Measurements from ENCODE around the gene GRPR. TPM values are rescaled to one million over a fixed set of nuclear protein-coding genes. Genes with fewer than 3 reads are reported as not detected.

GRPR gene
- total RNA-seq, 4 donors from 2014 or later, result 0.63 TPM; not detected in 3

DNA sequence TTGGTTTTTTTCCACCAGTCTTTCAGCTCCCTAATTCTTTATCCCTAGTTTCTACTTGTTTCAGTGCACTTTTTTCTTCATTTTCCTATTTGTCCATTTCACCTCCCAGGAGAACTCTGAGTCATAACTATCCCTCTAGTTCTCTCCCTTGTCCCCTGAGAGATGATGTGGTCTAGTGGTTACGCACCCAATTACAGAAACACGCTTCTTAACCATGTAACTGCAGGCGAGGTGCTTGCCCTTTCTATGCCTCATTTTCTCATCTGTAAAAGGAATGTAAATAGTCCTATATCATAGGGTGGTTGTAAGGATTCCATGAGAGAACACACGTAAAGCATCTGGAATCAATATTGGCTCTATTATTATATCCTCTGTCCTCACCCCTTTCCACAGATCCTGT, 8.8 kb upstream of the GRPR start:
- TF ChIP-seq, protein P1, sequence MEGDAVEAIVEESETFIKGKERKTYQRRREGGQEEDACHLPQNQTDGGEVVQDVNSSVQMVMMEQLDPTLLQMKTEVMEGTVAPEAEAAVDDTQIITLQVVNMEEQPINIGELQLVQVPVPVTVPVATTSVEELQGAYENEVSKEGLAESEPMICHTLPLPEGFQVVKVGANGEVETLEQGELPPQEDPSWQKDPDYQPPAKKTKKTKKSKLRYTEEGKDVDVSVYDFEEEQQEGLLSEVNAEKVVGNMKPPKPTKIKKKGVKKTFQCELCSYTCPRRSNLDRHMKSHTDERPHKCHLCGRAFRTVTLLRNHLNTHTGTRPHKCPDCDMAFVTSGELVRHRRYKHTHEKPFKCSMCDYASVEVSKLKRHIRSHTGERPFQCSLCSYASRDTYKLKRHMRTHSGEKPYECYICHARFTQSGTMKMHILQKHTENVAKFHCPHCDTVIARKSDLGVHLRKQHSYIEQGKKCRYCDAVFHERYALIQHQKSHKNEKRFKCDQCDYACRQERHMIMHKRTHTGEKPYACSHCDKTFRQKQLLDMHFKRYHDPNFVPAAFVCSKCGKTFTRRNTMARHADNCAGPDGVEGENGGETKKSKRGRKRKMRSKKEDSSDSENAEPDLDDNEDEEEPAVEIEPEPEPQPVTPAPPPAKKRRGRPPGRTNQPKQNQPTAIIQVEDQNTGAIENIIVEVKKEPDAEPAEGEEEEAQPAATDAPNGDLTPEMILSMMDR (IDR thresholded peaks at IDR 0.05), result no peak
- ATAC-seq (ENCODE audit: low FRiP score) (no peak), DNase-seq (ENCODE audit: low spot score) (no peak)

DNA sequence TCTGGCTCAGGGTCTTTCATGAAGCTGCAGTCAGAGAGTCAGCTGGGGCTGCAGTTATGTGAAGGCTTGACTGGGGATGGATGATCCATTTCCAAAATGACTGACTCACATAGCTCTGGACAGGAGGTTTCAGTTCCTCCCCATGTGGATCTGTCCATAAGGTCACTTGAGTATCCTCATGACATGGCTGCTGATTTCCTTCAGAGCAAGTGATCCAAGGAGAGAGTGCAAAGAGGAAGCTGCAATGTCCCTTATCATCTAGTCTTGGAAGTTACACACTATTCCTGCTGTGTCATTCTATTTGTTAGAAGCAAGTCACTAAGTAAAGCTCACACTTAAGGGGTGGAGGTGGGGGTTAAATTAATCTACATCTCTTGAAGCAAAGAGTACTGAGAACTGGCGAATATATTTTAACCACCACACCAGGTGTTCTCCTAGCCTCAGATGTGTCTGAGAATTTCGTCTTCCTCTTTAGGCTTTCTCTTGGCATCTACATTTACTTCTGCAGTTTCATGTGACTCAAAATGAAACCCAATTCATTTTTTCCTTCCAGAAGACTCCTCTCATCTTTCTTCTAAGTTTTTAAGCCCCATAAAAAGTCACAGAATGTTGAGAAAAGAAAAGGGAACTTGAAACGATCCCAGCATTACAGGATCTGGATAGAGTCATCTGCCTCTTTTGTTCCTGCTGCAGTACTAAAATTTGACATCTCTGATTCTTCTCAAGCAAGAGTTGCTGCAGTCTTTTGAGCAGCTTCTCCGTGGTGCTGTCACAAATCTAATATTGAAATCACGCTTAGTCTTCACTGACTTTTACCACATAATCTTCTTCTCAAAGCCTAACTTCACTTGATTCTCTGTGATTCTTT, 3.8 kb upstream of the GRPR start:
- TF ChIP-seq, protein P1 (IDR thresholded peaks at IDR 0.05), result no peak
- DNase-seq (ENCODE audit: low spot score) (no peak), ATAC-seq (ENCODE audit: low FRiP score) (no peak)

DNA sequence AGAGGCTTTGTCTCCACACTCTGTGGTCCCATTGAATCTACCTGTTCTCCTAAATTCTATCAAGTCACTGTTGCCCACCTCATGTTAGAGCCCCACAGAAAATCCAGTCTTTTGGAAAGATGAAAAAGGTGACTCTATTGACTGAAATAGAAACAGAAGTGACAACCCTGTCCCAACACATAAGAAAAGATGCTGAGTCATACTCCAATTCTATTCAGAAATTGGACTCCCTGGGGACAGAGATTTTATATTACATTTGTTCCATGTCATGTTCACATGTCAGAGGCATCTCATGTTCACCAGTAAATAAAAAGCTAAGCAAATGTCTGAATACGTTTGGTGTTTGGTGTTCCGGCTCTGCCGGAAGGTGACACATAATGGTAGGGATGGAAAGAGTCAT, 2.9 kb upstream of the GRPR start:
- ATAC-seq (ENCODE audit: low FRiP score), result no peak
- TF ChIP-seq, protein P1 (IDR thresholded peaks at IDR 0.05), result no peak
- DNase-seq (ENCODE audit: low spot score), result no peak

DNA sequence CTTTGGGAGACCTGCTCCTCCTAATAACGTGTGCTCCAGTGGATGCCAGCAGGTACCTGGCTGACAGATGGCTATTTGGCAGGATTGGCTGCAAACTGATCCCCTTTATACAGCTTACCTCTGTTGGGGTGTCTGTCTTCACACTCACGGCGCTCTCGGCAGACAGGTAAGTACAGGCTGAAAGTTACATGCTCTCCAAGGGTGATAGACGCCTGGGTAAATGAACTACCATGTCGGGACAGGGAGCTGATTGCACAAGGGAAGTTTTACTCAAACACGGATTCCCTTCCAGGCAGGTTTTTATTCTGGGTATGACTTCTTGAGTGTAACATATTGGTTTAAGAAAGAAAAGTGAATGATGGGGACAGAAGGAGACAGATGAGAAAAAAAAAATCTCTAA, 836 bp downstream of the GRPR start:
- no peak for ATAC-seq (ENCODE audit: low FRiP score)
- TF ChIP-seq, protein P1 (IDR thresholded peaks at IDR 0.05), result no peak

DNA sequence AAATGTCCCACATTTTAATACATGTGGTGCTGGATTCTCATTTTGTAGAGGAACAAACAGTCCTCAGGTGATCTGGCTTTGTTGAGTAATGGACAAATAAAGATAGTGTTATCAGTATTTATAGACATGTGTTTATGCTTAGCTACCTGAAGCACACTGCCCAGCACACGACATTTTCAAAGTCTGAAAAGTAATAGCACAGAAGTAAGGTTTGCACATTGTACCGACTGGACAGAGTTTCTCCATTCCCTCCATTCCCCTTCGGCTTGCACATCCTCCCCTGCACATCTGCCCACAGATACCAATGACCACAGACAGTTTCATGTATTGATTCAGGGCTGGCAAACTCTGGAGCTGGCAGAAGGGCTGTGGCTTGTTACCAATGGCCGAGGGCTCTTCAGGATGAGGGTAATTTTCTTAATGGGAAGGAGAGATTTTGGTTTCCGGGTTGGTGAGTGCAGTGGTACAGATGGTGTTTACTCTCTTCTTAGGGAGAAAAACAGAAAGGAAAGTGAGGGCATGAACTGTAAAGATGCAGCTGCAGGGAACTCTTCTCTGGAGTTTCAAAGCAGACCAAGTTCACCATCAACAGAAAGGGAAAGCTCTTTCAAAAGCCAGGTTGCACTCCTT, 2.3 kb downstream of the GRPR start:
- DNase-seq (ENCODE audit: low spot score) (no peak), ATAC-seq (ENCODE audit: low FRiP score) (no peak)
- TF ChIP-seq, protein P1 (IDR thresholded peaks at IDR 0.05), result no peak

More for the DNA sequence above, 836 bp downstream of the GRPR start:
- no peak for DNase-seq (ENCODE audit: low spot score)

DNA sequence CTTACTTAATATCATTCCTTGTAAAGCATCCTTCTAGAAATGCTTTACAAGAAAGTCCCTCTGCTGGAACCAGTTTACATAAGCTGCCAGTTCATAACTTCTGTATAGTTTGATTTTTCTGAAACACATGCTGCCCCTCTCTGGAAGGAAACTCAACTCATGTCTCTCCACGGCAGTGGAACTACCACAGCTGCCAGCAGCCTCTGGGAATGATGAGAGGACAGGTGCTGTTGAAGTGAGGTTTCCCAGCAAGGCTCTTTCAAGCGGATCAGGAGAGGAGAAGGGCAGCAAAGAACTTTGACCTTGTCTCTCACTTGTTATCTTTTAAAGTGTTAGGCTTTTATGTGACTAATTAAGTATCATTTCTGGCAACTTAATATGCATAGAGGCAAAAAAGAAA, 7.3 kb downstream of the GRPR start:
- DNase-seq (ENCODE audit: low spot score), result no peak
- ATAC-seq (ENCODE audit: low FRiP score), result no peak
- TF ChIP-seq, protein P1 (IDR thresholded peaks at IDR 0.05), result no peak

Data from omental fat pad (tissue), 4 donors.